Pancreas (tissue), 10 donors: ENCODE measurements around the gene SOD3. TPM values are rescaled to one million over a fixed set of nuclear protein-coding genes. Genes with fewer than 3 reads are reported as not detected.

Source experiments
- ATAC-seq, 4 donors: fragments of 200-7000 bp; cut with Tn5 transposase; one replicate each; pipeline versions ENCODE4 v1.8.0 to v1.9.1; 2020; ENCODE audit warnings: mild to moderate bottlenecking in 4 of 4, moderate library complexity in 4 of 4
- DNase-seq, 6 donors: peaks; one replicate each; pipeline ENCODE4 v3.0.0-alpha.2; 2020
- FAIRE-seq: peaks from 2 replicates; lab custom pipeline; 2012; peaks lifted over from hg19 to GRCh38; lab: Jason Lieb, UNC
- H3K27ac ChIP-seq, 4 donors: fragments of 200-600 bp; sonication (generic); 1 replicate in 3 of 4; 2 replicates in 1 of 4; pipeline versions ENCODE4 v1.5.0 to v1.8.0; 2020
- H3K27me3 ChIP-seq, 4 donors: fragments of 200-600 bp; one replicate each; pipeline ENCODE4 v1.8.0; 2021
- H3K36me3 ChIP-seq, 3 donors: fragments of 200-600 bp; sonication (generic) in 1 of 3; one replicate each; pipeline versions ENCODE4 v1.5.0 to v1.8.0; 2020 to 2021
- H3K4me1 ChIP-seq, 3 donors: fragments of 200-600 bp; one replicate each; pipeline ENCODE4 v1.8.0; 2021
- H3K4me3 ChIP-seq, 4 donors: fragments of 200-600 bp; sonication (generic) in 2 of 4; one replicate each; pipeline versions ENCODE4 v1.5.0 to v1.8.0; 2020 to 2021
- H3K9me3 ChIP-seq, 4 donors: fragments of 200-600 bp; one replicate each; pipeline ENCODE4 v1.8.0; 2021
- WGBS, 2 donors: extraction: QIAGEN DNeasy Blood & Tissue Kit; methylation state at CpG; one replicate each; pipeline ENCODE4 v1.1.7; 2013; 5-methylcytosine and 5-hydroxymethylcytosine counted together
- intact Hi-C, 3 donors: fragments of 100-400 bp; cut with DNase I; formaldehyde crosslinking; loops; one replicate each; pipeline versions ENCODE4 v1.11.1 to v1.14.2; 2022
- polyA plus RNA-seq, 2 donors: library from polyadenylated mRNA; stranded (reverse); fragments of 200-250 nt; gene quantifications; one replicate each; pipeline ENCODE4 v1.2.3, GENCODE V29; 2013
- total RNA-seq, 6 donors: library from RNA; stranded (reverse); fragmentation: NEBNext Ultra II Directional in 4 of 6; extraction: Animal tissue kit (Norgen Biotek cat#: 25700) in 4 of 6; gene quantifications; one replicate each; pipeline versions ENCODE4 v1.2.1 to v1.2.4, GENCODE V29; 2021 to 2023
- TF ChIP-seq, protein P1 (sequence below), 4 donors: fragments of 200-600 bp; sonication (generic) in 3 of 4; IDR thresholded peaks; one replicate each; pipeline versions ENCODE4 v1.5.0 to v1.8.0; 2021; ENCODE audit warnings: antibody characterized with exemption in 4 of 4
- donor health status: healthy with polysubstance abuse.
- donor health status: DM: no; HTN: no; CAD: no; lungs with moderate emphysema.
- donor health status: DM: no; HTN: no; CAD: no.
- donor health status: control.
- donor health status: control.
- donor health status: Bipolar disorder and iron deficiency.
- donor health status: DM: yes; HTN: yes; CAD: no.
- donor health status: DM: no; HTN: no; CAD: no.
- donor health status: DM: no; HTN: no; CAD: no.
- donor health status: DM: yes; HTN: yes; CAD: no.

The SOD3 gene
- total and polyA plus RNA-seq, 8 donors, result 21.2 to 43.9 (median 37.2) TPM

DNA sequence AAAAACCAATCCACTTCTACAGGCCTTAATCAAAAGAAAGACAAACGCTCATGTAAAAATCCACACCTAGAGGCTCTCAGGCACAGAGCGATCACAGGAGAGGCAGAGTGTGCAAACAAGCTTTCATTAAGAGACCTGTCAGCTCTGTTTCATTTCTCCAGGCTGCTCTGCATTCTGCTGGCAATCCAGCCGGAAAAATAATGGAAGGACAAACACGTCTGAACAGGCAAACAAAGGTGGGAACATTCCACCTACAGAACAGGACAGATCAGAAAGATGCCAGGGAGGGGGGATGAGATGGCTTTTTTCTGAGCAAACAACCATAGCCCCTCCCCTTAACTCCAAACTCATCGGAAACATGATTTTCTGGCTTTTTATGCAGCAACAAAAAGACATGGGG lies 9.7 kb downstream of the SOD3 start:
- WGBS, 2 donors, result 19 to 47% methylated on average over 5 of the region's 5 CpGs
- DNase-seq, result no peak
- H3K4me1 ChIP-seq, result peaks cover 0 to 3% (median 0%) of the 10 kb centered on the region in 3 donors
- ATAC-seq, result peak; percentile 41 to 84 (median 64)
- peaks cover 0 to 11% (median 0%) of the 10 kb centered on the region in 3 donors for H3K36me3 ChIP-seq
- peak overlapping the region in 1 of 4 donors; percentile 47 for H3K27ac ChIP-seq
- TF ChIP-seq, protein P1, sequence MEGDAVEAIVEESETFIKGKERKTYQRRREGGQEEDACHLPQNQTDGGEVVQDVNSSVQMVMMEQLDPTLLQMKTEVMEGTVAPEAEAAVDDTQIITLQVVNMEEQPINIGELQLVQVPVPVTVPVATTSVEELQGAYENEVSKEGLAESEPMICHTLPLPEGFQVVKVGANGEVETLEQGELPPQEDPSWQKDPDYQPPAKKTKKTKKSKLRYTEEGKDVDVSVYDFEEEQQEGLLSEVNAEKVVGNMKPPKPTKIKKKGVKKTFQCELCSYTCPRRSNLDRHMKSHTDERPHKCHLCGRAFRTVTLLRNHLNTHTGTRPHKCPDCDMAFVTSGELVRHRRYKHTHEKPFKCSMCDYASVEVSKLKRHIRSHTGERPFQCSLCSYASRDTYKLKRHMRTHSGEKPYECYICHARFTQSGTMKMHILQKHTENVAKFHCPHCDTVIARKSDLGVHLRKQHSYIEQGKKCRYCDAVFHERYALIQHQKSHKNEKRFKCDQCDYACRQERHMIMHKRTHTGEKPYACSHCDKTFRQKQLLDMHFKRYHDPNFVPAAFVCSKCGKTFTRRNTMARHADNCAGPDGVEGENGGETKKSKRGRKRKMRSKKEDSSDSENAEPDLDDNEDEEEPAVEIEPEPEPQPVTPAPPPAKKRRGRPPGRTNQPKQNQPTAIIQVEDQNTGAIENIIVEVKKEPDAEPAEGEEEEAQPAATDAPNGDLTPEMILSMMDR (IDR thresholded peaks at IDR 0.05), result no peak
- H3K9me3 ChIP-seq, result no peaks in the 10 kb centered on the region
- intact Hi-C loops, result no loop called here
- FAIRE-seq, result no peak
- H3K4me3 ChIP-seq, result no peak overlapping the region
- H3K27me3 ChIP-seq, result no peaks in the 10 kb centered on the region

DNA sequence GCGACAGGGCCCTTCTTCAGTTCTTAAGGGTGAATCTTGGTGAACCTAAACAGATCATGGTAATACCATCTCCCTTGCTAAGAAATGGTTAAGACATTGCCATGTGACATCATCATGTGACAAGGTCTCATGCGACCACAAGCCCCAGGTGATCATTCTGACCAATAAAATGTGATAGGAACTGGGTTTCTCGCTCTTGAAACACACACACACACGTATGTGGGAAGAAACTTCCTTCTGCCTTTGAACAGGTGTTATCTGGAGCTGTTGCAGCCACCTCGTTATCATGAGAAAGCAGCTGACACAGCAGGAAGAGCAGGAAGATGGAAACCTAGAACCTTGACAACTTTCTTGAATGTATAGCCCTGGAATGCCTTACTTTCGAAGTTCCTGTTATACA lies 10.2 kb downstream of the SOD3 start:
- WGBS, 2 donors, result 58 to 75% methylated on average over 6 of the region's 6 CpGs
- Histone ChIP-seq H3K27ac (peak overlapping the region in 1 of 4 donors; percentile 22), H3K9me3 (no peaks in the 10 kb centered on the region), H3K4me1 (peaks cover 0 to 3% (median 0%) of the 10 kb centered on the region in 3 donors), H3K27me3 (no peaks in the 10 kb centered on the region), H3K4me3 (no peak overlapping the region), H3K36me3 (peaks cover 0 to 11% (median 0%) of the 10 kb centered on the region in 3 donors)
- TF ChIP-seq, protein P1 (IDR thresholded peaks at IDR 0.05), result no peak
- DNase-seq, result no peak
- ATAC-seq, result peak in 3 of 4 donors; percentile 15 to 41 (median 23)
- no peak for FAIRE-seq
- intact Hi-C loops, result no loop called here

DNA sequence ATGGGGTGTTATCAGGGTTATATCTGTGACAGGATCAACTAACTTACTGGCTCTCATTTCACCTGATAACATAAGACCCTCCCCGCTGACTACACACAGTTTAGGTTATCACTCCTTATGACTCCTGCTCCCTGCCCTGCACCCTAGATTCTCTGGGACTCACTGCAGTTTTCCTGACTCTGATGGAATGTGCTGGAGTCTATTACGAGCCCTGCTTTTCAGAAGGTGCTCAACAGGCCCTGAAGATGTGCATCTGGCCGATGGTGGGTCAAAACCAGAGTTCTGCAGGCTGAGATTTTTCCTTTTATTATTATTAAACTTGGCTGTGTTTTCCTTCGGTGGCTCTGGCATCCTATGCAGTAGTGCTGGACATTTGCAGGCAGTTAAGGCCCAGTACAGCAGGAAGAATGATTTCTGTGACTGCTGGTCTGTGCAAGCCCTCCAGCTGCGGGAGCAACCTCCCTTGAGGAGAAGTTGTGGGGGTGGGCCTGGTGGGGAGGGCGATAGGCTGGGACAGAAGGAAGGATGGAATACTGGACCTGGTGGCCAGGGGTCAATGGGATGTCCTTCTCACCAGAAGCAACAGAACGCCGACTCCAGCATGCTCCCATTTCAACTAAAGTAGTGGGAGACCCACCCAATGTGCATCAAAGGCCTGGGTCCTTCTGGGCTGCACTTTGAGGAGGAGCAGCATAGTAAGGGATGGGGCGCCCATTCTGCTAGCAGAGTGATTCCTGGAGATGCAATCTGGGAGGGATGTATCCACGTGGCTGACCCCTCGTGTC lies 11.0 kb downstream of the SOD3 start:
- Histone ChIP-seq H3K27me3 (no peaks in the 10 kb centered on the region), H3K4me1 (peaks cover 0 to 3% (median 0%) of the 10 kb centered on the region in 3 donors), H3K9me3 (no peaks in the 10 kb centered on the region), H3K27ac (no peak overlapping the region), H3K4me3 (no peak overlapping the region), H3K36me3 (peaks cover 0 to 11% (median 0%) of the 10 kb centered on the region in 3 donors)
- FAIRE-seq (no peak), DNase-seq (no peak), ATAC-seq (no peak)
- TF ChIP-seq, protein P1 (IDR thresholded peaks at IDR 0.05), result no peak
- WGBS, 2 donors, result 93 to 97% methylated on average over 11 of the region's 11 CpGs
- intact Hi-C loops, result no loop called here

DNA sequence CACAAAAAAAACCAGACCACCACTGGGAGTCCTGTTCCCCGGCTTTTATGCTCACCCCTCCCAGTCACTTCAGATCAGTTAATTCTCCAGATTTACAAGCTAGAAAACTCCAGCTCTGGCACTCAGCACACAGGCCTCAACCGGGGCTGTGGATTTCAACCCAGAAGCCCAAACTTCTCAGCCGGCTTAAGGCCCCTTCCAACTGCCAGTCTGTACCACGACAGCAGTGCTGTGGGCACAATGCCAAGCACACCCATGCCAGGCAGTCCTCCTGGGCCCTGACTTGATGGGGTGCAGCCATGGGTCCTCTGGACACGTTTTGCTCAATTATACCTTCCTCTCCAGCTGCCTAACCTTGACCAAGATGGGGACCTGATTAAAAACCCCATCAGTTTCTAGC lies 12.2 kb downstream of the SOD3 start:
- DNase-seq (peak in 1 of 6 donors; percentile 40), ATAC-seq (no peak), FAIRE-seq (no peak)
- Histone ChIP-seq H3K27ac (no peak overlapping the region), H3K27me3 (no peaks in the 10 kb centered on the region), H3K4me3 (no peak overlapping the region), H3K9me3 (no peaks in the 10 kb centered on the region), H3K4me1 (peaks cover 0 to 3% (median 0%) of the 10 kb centered on the region in 3 donors), H3K36me3 (peaks cover 0 to 11% (median 0%) of the 10 kb centered on the region in 3 donors)
- WGBS, 2 donors, result 66 to 75% methylated on average over 5 of the region's 5 CpGs
- TF ChIP-seq, protein P1 (IDR thresholded peaks at IDR 0.05), result no peak
- intact Hi-C loops, result no loop called here

DNA sequence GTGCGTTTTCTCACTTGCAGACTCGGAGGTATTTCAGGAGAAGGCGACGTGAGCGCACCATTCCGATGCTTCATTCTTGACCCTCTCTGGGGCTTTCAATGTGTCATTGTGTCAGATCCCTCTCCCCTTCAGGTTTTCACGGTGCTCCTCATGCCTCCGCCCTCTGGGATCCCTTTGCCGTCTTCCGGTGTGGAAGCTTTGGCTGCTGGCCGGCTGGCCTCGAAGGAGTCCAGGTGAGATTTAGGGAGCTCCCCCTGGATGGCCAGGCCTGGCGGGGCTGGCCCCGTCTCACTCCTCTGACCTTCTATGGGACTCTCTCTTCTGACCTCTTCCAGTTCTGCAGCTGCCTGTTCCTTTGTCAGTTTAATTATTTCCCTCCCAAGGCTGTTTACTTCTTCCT lies 12.9 kb downstream of the SOD3 start:
- TF ChIP-seq, protein P1 (IDR thresholded peaks at IDR 0.05), result no peak
- Histone ChIP-seq H3K36me3 (peaks cover 0 to 11% (median 0%) of the 10 kb centered on the region in 3 donors), H3K9me3 (no peaks in the 10 kb centered on the region), H3K4me3 (no peak overlapping the region), H3K27ac (no peak overlapping the region), H3K4me1 (peaks cover 0 to 3% (median 0%) of the 10 kb centered on the region in 3 donors), H3K27me3 (no peaks in the 10 kb centered on the region)
- WGBS, 2 donors, result 93 to 95% methylated on average over 14 of the region's 14 CpGs
- FAIRE-seq (no peak), ATAC-seq (no peak), DNase-seq (no peak)
- intact Hi-C loops, result no loop called here
